A549 treated with GW870086 at 1 μM for 4 hours (cell line): ENCODE data around the gene BICRA. TPM values are rescaled to one million over a fixed set of nuclear protein-coding genes. Genes with fewer than 3 reads are reported as not detected.

Experiments
- total RNA-seq: library from RNA; stranded (reverse); fragments of 200-300 nt; extraction: Qiagen RNA extraction; gene quantifications from 5 replicates; pipeline ENCODE4 v1.2.3, GENCODE V29; 2022; ENCODE audit warnings: low read depth

The BICRA gene
- total RNA-seq: 11.8 to 15.0 TPM (median 13.9 TPM) in 5 replicates

GRCh38 chr19:47608969-47609905 is at the start of gene BICRA:
BICRA (plus strand) TSS chr19:47609134; CDS start chr19:47673575, 64,441 bp downstream.

GRCh38 chr19:47573071-47574026 is 35.6 kb upstream of the BICRA start, which contains the start of gene ZNF541:
ZNF541 (minus strand) TSS chr19:47573148; CDS start chr19:47555856, 17,292 bp downstream.

GRCh38 chr19:47713046-47714021 is 104.4 kb downstream of the BICRA start, which contains the start of gene EHD2:
EHD2 (plus strand) TSS chr19:47713422; CDS start chr19:47716613, 3,191 bp downstream.

GRCh38 chr19:47745010-47745901 is 136.3 kb downstream of the BICRA start, which contains the start of gene NOP53:
NOP53 (plus strand) TSS chr19:47745546; CDS start chr19:47745560, 14 bp downstream.

Other genes with a start within 250 kb of the BICRA start
- gene MEIS3, start 189.6 kb upstream of the BICRA start, total RNA-seq: 31.1 to 41.8 TPM (median 37.4 TPM) in 5 replicates
- 0.36 to 1.5 TPM (median 0.42 TPM) in 5 replicates for gene SLC8A2, start 137.2 kb upstream of the BICRA start, total RNA-seq
- 14.1 to 23.7 TPM (median 22.9 TPM) in 5 replicates for gene KPTN, start 124.9 kb upstream of the BICRA start, total RNA-seq
- 86.8 to 111 TPM (median 94.3 TPM) in 5 replicates for gene NAPA, start 94.1 kb upstream of the BICRA start, total RNA-seq
- not detected in 5 replicates for gene ZNF541, start 36.0 kb upstream of the BICRA start, total RNA-seq
- gene EHD2, start 104.3 kb downstream of the BICRA start, total RNA-seq: 124 to 157 TPM (median 150 TPM) in 5 replicates
- 227 to 278 TPM (median 248 TPM) in 5 replicates for gene NOP53, start 136.4 kb downstream of the BICRA start, total RNA-seq
- 108 to 168 TPM (median 159 TPM) in 5 replicates for gene SELENOW, start 169.6 kb downstream of the BICRA start, total RNA-seq
- not detected in 5 replicates for gene TPRX1, start 195.4 kb downstream of the BICRA start, total RNA-seq
- not detected in 5 replicates for gene CRX, start 212.8 kb downstream of the BICRA start, total RNA-seq